Ishikawa (cell line): Measurements from ENCODE around the gene AIFM2.

Experiments
- CEBPB ChIP-seq: IDR thresholded peaks from 2 replicates; pipeline ENCODE4 v1.6.1; 2012
- CREB1 ChIP-seq: IDR thresholded peaks from 2 replicates; pipeline ENCODE4 v1.6.1; 2012; ENCODE audit warnings: low read depth
- EGR1 ChIP-seq: IDR thresholded peaks from 2 replicates; pipeline ENCODE4 v1.6.1; 2012
- EP300 ChIP-seq: IDR thresholded peaks from 2 replicates; pipeline ENCODE4 v1.6.1; 2012; ENCODE audit warnings: borderline replicate concordance
- FOXM1 ChIP-seq: IDR thresholded peaks from 2 replicates; pipeline ENCODE4 v1.6.1; 2012; ENCODE audit warnings: low read depth, borderline replicate concordance
- MAX ChIP-seq: IDR thresholded peaks from 2 replicates; pipeline ENCODE4 v1.6.1; 2012
- NFIC ChIP-seq: IDR thresholded peaks from 2 replicates; pipeline ENCODE4 v1.6.1; 2012
- RAD21 ChIP-seq: IDR thresholded peaks from 2 replicates; pipeline ENCODE4 v1.6.1; 2012; ENCODE audit warnings: low read depth
- REST ChIP-seq: IDR thresholded peaks from 2 replicates; pipeline ENCODE4 v1.6.1; 2012; ENCODE audit warnings: low read depth, mild to moderate bottlenecking
- TAF1 ChIP-seq: IDR thresholded peaks from 2 replicates; pipeline ENCODE4 v1.6.1; 2012; ENCODE audit warnings: low read depth, mild to moderate bottlenecking
- TCF12 ChIP-seq: IDR thresholded peaks from 2 replicates; pipeline ENCODE4 v1.6.1; 2012; ENCODE audit warnings: low read depth
- TEAD4 ChIP-seq: IDR thresholded peaks from 2 replicates; pipeline ENCODE4 v1.6.1; 2012
- USF1 ChIP-seq: IDR thresholded peaks from 2 replicates; pipeline ENCODE4 v1.6.1; 2012
- YY1 ChIP-seq: IDR thresholded peaks from 2 replicates; pipeline ENCODE4 v1.6.1; 2012; ENCODE audit warnings: low read depth
- ZBTB7A ChIP-seq: IDR thresholded peaks from 2 replicates; pipeline ENCODE4 v1.6.1; 2012; ENCODE audit warnings: low read depth

Gene AIFM2

GRCh38 chr10:70109064-70109729, 23.4 kb downstream of the AIFM2 start:
- TF ChIP-seq CREB1: no peak
- TF ChIP-seq EP300: no peak
- no peak for TF ChIP-seq TEAD4
- no peak for TF ChIP-seq RAD21
- no peak for TF ChIP-seq CEBPB
- no peak for TF ChIP-seq FOXM1
- no peak for TF ChIP-seq REST
- no peak for TF ChIP-seq NFIC
- TF ChIP-seq ZBTB7A: no peak
- no peak for TF ChIP-seq MAX
- TF ChIP-seq EGR1: no peak
- TF ChIP-seq TAF1: no peak
- TF ChIP-seq TCF12: no peak
- TF ChIP-seq YY1: no peak
- no peak for TF ChIP-seq USF1

GRCh38 chr10:70106958-70107791, 25.4 kb downstream of the AIFM2 start:
- peak; percentile 13; the same call in 1 of the 2 replicates for TF ChIP-seq RAD21
- TF ChIP-seq NFIC: no peak

GRCh38 chr10:70101668-70102067, 31.0 kb downstream of the AIFM2 start:
- no peak for TF ChIP-seq TCF12
- no peak for TF ChIP-seq EGR1
- TF ChIP-seq TAF1: no peak
- TF ChIP-seq RAD21: no peak
- no peak for TF ChIP-seq USF1
- TF ChIP-seq NFIC: no peak
- no peak for TF ChIP-seq CEBPB
- TF ChIP-seq MAX: no peak
- TF ChIP-seq ZBTB7A: no peak
- no peak for TF ChIP-seq REST

- no peak for TF ChIP-seq CREB1
- no peak for TF ChIP-seq NFIC
- no peak for TF ChIP-seq TCF12
- no peak for TF ChIP-seq ZBTB7A
- TF ChIP-seq FOXM1: no peak
- TF ChIP-seq TEAD4: no peak
- no peak for TF ChIP-seq TAF1
- no peak for TF ChIP-seq EGR1
- TF ChIP-seq USF1: no peak
Measured at GRCh38 chr10:70098271-70098670, 34.4 kb downstream of the AIFM2 start.

- TF ChIP-seq TAF1: no peak
- TF ChIP-seq REST: no peak
- TF ChIP-seq ZBTB7A: no peak
- TF ChIP-seq RAD21: no peak
- no peak for TF ChIP-seq USF1
- TF ChIP-seq EP300: no peak
- TF ChIP-seq TCF12: no peak
- no peak for TF ChIP-seq NFIC
- TF ChIP-seq TEAD4: no peak
- no peak for TF ChIP-seq CEBPB
- no peak for TF ChIP-seq YY1
- TF ChIP-seq FOXM1: no peak
- no peak for TF ChIP-seq EGR1
- no peak for TF ChIP-seq CREB1
- no peak for TF ChIP-seq MAX
Measured at GRCh38 chr10:70097459-70097858, 35.2 kb downstream of the AIFM2 start.
